GM12891 (cell line): ENCODE data around the gene TP53I11.

ENCODE experiments used
- DNase-seq: peaks from one replicate; pipeline ENCODE4 v3.0.0; 2011; ENCODE audit warnings: low spot score; ENCODE audit not compliant: insufficient read length
- FAIRE-seq: peaks from 2 replicates; lab custom pipeline; 2011; peaks lifted over from hg19 to GRCh38; lab: Jason Lieb, UNC
- PAX5 ChIP-seq: IDR thresholded peaks from 2 replicates; pipeline ENCODE4 v1.6.1; 2011; ENCODE audit warnings: low read length, moderate library complexity, mild to moderate bottlenecking; ENCODE audit not compliant: insufficient read depth, severe bottlenecking
- POLR2A ChIP-seq: IDR thresholded peaks from 2 replicates; pipeline ENCODE4 v1.6.1; 2011; ENCODE audit warnings: low read depth, low read length, control low read depth
- POLR2AphosphoS5 ChIP-seq: IDR thresholded peaks from 2 replicates; pipeline ENCODE4 v1.6.1; 2011; ENCODE audit warnings: low read depth, low read length, control low read depth
- POU2F2 ChIP-seq: IDR thresholded peaks from 2 replicates; pipeline ENCODE4 v1.6.1; 2011; ENCODE audit warnings: low read depth, mild to moderate bottlenecking, control low read depth, low read length, moderate library complexity
- SPI1 ChIP-seq: IDR thresholded peaks from 2 replicates; pipeline ENCODE4 v1.6.1; 2011; ENCODE audit warnings: low read depth, low read length, control low read depth
- TAF1 ChIP-seq: IDR thresholded peaks from 2 replicates; pipeline ENCODE4 v1.6.1; 2011; ENCODE audit warnings: low read depth, low read length, control low read depth

TP53I11 gene

DNA sequence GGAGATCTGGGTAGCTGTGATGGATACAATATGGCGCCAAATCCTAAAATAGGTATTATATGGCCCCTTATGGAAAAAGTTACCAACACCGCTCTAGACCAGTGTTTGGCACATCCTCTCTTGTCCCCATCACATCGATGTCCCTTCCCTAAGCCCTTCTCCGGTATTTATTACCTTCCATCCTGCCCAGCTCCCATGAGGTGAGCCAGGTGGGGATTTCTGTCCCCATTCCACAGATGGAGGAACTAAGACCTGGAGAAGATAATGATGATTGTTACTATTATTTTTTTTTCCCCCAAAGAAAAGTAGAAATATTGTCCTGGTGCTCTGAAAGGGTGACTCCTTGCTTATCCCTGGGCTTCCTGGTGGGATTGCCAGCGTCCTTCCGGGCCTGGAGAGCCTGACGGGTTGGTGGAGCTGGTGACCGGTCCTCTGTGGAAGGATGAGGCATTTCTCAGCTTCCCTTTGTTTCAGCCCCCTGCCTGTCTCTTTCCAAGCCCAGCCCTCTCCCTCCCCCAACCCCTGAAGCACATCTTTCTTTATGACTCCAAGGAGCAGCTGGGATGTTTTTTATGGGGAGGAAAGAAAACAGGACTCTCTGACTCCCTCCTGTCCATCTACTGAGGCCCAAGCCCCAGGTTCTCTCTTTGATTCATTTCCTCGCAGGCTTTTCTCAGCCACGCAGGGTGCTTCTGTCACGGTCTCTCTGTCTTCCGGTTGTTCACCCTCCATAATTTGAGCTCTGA lies 65.4 kb downstream of the TP53I11 start:
- no peak for DNase-seq
- no peak for TF ChIP-seq POU2F2
- TF ChIP-seq TAF1, result no peak
- TF ChIP-seq POLR2A, result no peak
- TF ChIP-seq SPI1, result no peak
- TF ChIP-seq POLR2AphosphoS5, result no peak
- no peak for TF ChIP-seq PAX5
- no peak for FAIRE-seq

DNA sequence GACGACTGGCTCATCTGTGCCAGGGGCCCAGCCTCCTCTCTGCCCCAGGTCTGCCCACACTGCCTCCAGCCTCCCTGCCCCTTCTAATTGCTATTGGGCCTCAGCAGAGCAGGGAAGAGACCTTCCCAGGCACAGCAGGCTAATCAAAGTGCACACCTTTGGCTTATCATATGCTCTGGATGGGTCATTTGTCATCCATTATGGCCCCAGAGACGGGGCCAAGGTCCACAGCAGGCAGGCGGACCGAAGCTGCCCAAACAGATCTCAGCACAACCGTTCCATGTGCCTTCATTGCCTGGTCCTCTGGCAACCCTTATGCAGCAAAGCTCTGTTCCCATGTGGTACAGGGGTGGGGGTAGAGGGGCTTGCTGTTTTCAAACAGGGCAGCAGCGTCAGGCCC lies 66.6 kb downstream of the TP53I11 start:
- TF ChIP-seq SPI1 (no peak), POLR2AphosphoS5 (no peak), POU2F2 (no peak), POLR2A (no peak), PAX5 (no peak), TAF1 (no peak)
- no peak for DNase-seq
- FAIRE-seq, result no peak

DNA sequence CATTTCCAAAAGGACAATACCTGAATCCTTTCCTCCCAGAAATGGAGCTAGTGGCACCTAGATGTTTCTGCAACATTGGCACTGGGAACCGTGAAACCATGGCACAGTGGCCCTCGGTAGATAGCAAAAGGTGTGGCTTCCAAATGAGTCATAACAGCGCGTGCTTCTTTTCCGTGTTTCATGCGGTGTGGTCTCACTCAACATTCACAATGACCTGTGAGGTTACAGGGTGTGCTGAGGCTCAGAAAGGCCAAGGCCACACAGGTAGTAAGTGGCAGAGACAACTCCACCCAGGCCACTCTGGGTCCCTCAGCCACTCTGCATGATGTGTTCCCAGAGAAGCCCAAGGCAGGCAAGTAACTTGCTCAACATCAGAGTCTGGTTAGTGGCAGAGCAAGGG lies 67.4 kb downstream of the TP53I11 start:
- TF ChIP-seq POLR2A, result no peak
- no peak for TF ChIP-seq POU2F2
- no peak for TF ChIP-seq TAF1
- no peak for TF ChIP-seq PAX5
- TF ChIP-seq SPI1, result no peak
- no peak for TF ChIP-seq POLR2AphosphoS5
- FAIRE-seq, result no peak
- DNase-seq, result no peak
